Measurements from ENCODE around the gene LRRN1.

GRCh38 chr3:3853544-3853943, 54.3 kb downstream of the LRRN1 start:
- TF ChIP-seq CTCF (IDR thresholded peaks at IDR 0.05 in 2 of 3, conservative IDR thresholded peaks at IDR 0.05 in 1 of 3; ENCODE audit: insufficient read depth in 2 of 3, low read depth in 1 of 3, low read length in 3 of 3) (no peak), RAD21 (CRISPR knock-in tag; conservative IDR thresholded peaks at IDR 0.05 in 1 of 2, IDR thresholded peaks at IDR 0.05 in 1 of 2) (no peak), ZNF512 (tag; IDR thresholded peaks at IDR 0.05) (no peak), VEZF1 (CRISPR knock-in tag; IDR thresholded peaks at IDR 0.05) (no peak), KAT7 (CRISPR knock-in tag; IDR thresholded peaks at IDR 0.05; ENCODE audit: borderline replicate concordance) (no peak), PML (IDR thresholded peaks at IDR 0.05; ENCODE audit: low read length) (no peak)
